H1 (cell line): Measurements from ENCODE around the gene CARD11. TPM values are rescaled to one million over a fixed set of nuclear protein-coding genes. Genes with fewer than 3 reads are reported as not detected.

Experiments
- SIN3A ChIP-seq, 2 experiments: IDR thresholded peaks in 1 of 2; conservative IDR thresholded peaks in 1 of 2; 2 replicates each; pipeline ENCODE4 v1.6.1; 2011 to 2012; ENCODE audit warnings: low read length in 2 of 2, improper control_type of control experiment in 1 of 2, low read depth in 1 of 2, mild to moderate bottlenecking in 1 of 2
- polyA plus RNA-seq, 7 experiments: library from polyadenylated mRNA; depleted of rRNA in 3 of 7; stranded (reverse) in 5 of 7; unstranded in 2 of 7; fragments of >200 nt in 5 of 7; fragments of 200-250 nt in 2 of 7; gene quantifications; 1 replicate in 5 of 7; 2 replicates in 1 of 7; 4 replicates in 1 of 7; pipeline versions ENCODE4 v1.2.1 to v1.2.3, GENCODE V29; 2011 to 2013; ENCODE audit warnings: missing spikeins in 2 of 7, mixed read lengths in 2 of 7
- total RNA-seq: library from RNA; stranded (reverse); fragmentation: NEBNext Ultra II Directional; extraction: Animal tissue kit (Norgen Biotek cat#: 25700); gene quantifications from 2 replicates; pipeline ENCODE4 v1.2.1, GENCODE V29; 2021

CARD11 gene
- total and polyA plus RNA-seq, 2 of the 8 experiments (the other 6 are each of a cell fraction or from before 2014, with no cell fraction given): 12.6 to 29.8 TPM

GRCh38 chr7:3064067-3064466 lies 20.4 kb upstream of the CARD11 start (continued):
- no peak for TF ChIP-seq SIN3A (conservative IDR thresholded peaks at IDR 0.05 in 1 of 2, IDR thresholded peaks at IDR 0.05 in 1 of 2; ENCODE audit: low read depth in 1 of 2, low read length in 2 of 2)
